ENCODE results near the gene UCK2.
"Not testable (repeated sequence)": the region's sequence is repeated elsewhere in the genome, so short reads cannot be mapped to it uniquely, and the experiment has no call there.

UCK2 gene

DNA sequence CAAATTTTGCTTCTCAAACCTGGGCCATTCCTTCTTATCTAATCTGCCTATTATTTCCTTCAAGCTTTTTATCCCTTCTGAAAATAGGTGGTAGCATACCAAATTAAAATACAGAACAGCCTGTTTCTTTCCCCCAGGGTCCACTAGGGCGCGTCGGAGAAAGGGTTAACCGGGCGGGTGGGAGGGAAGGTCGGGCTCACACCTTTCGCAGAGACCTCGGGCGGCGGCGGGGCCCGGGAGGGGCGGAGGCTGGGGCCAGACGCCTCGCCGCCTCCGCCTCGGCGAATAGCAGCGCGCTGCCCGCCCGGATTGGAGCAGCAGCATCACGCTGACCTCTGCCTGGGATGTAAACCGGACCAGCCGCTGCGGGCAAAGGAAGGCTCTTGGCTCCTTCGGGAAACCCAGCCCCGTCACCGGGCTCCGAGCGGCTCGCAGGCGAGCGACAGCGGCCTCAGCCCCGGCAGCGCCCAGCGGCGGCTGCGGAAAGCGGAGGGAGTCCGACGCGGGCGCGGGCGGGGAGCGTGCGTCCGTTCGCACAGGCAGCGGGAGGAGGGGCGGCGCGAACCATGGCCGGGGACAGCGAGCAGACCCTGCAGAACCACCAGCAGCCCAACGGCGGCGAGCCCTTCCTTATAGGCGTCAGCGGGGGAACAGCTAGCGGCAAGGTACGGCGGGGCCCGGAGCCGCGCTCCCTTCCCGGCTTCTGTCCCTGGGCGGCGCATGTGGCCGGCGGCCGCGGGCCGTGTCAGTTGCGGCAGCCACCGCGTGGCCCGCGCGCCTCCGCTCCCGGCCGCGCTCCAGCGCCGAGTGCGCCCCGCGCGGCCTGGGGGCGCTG, at the start of gene UCK2:
Gene UCK2 (plus strand): TSS at position 347 of the 835 bp plus-strand sequence. CDS start 220 bp downstream, at position 567.
- peak; percentile 66 for DNase-seq

- not testable (repeated sequence) for DNase-seq
Measured at GRCh38 chr1:165778197-165778596, 49.2 kb upstream of the UCK2 start.

GRCh38 chr1:165783519-165783918, 43.9 kb upstream of the UCK2 start:
- DNase-seq: not testable (repeated sequence)

DNA sequence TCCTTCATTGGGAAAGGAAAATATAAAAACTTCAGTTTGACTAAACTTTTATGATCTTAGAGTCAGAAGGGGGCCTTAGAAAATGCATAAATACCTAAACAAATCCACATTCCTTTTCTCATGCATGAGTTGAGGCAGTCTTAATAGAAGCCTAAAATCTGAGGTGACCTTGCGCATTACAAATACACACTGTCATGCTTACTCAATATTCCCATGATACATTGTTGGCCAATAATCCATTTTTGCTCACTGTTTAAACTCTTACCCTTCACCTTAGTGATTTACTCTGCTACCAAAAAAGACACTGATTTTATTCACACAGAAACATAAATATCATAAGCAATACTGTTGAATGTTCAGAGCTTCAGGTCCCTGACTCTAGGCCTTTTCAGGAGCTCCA, 39.7 kb upstream of the UCK2 start:
- DNase-seq: no peak

- DNase-seq: no peak
Measured at GRCh38 chr1:165793951-165794350, 33.5 kb upstream of the UCK2 start.

DNA sequence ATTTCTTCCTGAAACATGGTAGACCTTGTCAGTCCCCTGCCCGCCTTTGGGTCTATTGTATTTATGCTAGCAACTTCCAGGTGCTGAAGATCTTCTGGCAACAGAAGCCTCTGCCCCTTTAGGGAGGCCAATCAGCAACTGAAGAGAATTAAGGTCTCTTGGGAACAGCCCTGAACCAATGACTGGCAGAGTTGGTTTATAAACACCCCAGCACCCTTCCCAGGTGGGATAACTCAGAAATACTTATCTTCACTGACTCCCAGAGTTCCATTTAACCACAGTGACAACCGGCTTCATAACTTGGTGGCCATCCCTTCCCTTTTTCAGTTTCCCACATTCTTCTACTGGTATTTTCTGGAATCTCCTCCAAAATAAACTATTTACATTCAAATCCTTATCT, 31.5 kb upstream of the UCK2 start:
- no peak for DNase-seq

DNA sequence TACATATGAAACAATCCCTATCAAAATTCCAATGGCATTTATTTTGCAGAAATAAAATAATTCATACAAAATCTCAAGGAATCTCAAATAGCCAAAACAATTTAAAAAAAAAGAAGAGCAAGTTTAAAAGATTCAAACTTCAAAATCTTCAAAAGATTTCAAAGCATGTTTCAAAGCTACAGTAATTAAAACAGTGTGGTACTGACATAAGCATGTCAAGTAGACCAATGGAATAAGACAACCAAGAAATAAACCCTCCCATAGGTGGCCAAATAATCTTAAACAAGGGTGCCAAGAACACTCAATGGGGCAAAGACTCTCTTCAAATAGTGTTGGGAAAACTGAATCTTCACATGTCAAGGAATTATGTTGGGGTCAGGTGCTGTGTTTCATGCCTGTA, 28.0 kb upstream of the UCK2 start:
- no peak for DNase-seq

GRCh38 chr1:165804513-165804912, 22.9 kb upstream of the UCK2 start:
- not testable (repeated sequence) for DNase-seq

DNA sequence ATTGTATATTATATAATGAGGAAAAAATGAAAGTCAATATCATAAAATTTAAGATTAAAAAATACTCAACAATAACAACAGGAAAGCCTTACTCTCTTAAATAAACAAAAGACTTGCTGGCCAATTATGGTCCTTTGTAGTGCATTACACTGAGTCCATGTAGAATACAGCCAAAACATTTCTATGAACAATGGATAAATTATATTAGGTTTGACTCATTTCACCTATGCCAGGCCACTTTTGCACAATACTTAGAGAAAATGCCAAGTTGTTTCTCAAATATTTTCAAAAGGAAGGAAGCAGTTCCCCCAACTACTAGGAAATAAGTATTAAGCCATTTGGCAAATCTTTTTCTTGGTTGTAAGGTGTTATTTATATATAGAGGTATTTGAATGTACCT, 19.8 kb upstream of the UCK2 start:
- no peak for DNase-seq

GRCh38 chr1:165815725-165816124, 11.7 kb upstream of the UCK2 start:
- no peak for DNase-seq

- no peak for DNase-seq
Measured at GRCh38 chr1:165816157-165816556, 11.3 kb upstream of the UCK2 start.

DNA sequence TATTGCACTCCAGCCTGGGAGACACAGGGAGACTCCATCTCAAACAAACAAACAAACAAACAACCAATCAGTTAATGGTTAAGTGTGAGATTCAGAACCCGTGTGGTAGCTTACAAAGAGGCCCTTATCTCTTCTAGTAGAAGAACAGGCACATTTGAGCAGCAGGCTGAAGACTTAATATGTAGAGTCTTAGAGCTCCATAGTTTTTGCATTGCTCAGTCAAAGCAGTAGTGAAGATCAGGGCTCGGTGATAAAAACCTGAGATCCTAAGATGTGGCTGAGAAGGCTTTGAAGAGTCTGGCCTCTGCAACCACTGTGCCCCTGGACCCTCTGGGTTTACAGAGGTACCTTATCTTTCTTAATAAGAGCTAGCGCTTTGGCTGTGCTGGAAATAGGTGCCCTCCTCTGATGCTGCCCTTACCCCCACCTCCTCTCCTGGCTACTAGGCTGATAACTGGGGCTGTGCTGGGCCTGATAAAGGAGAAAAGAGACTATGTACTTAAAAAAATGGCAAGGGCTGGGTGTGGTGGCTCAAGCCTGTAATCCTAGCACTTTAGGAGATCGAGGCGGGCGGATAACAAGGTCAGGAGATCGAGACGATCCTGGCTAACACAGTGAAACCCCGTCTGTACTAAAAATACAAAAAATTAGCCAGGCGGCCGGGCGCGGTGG, 10.5 kb upstream of the UCK2 start:
- DNase-seq: no peak

GRCh38 chr1:165823552-165824268, 3.7 kb upstream of the UCK2 start:
- no peak for DNase-seq

DNA sequence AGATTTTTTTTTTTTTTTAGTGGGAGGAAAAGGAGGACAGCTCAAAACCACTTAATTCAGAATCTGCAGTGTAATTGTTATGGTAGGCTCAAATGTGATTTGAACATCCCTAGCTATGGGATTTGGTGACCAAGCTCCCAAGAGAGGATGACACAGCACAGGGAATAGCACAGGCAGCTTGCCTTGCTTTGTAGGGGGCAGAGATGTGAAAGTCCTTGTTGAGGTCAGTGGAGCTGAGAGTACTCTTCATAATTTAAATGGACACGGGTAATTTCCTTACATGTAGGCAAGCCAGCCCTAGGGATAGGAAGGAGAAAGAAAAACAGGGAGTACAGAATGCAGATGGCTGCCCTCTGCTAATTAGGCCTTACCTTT, 3.2 kb upstream of the UCK2 start:
- DNase-seq: no peak

- peak in 1 of 2 donors; percentile 22 for DNase-seq
Measured at GRCh38 chr1:165826565-165827267, 698 bp upstream of the UCK2 start.

- DNase-seq: peak; percentile 9 to 38
Measured at GRCh38 chr1:165828103-165828668, 772 bp downstream of the UCK2 start.

DNA sequence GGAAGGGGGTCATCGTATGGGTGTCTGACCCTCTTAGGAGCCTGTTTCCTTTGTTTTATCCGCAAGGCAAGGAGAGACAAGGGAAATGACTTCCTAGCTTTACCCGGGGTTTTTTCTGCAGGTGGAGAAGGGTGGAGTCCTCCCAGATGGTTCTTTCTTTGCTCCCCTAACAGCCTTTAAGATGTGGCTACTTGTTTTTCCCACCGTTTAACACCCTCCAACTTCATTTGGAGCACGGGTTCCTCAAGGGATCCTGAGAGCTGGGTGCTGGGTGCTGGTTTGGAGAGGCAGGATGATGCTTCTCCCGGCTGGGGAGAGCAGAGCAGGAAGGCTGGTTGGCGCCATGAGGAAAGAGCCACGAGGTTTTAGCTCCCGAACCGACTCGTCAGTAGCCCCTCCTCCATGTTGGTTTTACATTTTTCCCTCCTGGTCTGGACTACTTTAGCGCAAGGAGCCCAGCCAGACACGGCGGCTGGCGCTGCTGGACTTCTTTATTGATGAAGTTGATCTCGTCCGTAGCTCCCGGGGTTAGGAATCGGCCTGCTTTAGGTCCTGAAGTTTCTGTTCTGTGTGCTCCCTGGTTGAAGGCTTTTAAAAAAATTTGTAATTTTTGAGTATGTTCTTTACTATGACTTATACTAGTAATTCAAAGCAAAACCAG, 1.4 kb downstream of the UCK2 start:
- DNase-seq: peak; percentile 44 to 61

GRCh38 chr1:165829888-165830287, 2.5 kb downstream of the UCK2 start:
- DNase-seq: no peak

- no peak for DNase-seq
Measured at GRCh38 chr1:165831146-165831545, 3.7 kb downstream of the UCK2 start.

DNA sequence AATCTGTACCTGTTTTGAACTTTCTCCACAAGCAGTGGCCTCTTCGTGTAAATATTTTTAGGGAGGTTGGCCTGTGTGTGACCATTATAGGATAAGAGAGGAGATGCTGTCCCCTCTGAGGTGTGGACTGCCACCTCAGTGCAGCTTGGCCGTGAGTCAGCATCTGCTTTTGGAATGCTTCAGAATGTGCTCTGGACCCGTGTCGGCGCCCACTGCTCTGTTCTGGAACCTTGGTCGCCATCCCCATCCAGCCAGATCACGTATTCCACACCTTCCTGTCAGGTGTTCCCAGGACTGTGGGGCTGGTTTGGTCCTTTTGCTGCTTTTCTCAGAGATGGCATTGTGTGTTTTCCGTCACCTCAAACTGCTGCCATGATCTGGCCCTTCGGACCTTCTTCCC, 5.5 kb downstream of the UCK2 start:
- no peak for DNase-seq

DNA sequence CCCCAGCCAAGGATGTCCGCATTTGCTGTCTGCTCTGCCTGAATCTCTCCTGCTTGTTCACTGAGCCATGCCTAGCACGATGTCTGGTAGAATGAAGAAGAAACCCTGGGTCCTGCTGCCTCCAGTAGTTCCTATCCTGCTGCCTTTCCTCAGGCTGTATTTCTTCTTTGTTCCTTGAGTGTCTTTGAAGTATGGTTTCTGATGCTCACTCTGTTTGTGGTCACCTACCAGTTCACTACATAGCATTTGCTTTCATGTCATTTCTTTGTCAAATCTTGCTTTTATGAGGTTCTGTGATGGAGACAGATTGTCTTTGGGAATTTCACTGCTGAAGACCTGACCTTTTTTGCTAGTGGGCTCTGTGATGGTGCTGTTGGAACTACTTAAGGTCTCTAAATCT, 5.9 kb downstream of the UCK2 start:
- no peak for DNase-seq

- DNase-seq: no peak
Measured at GRCh38 chr1:165834229-165834628, 6.8 kb downstream of the UCK2 start.
